CD4-positive, alpha-beta T cell treated with Interleukin-17A for 1 hour (primary cell): Measurements from ENCODE around the gene VWDE.

Experiments used
- DNase-seq: peaks from one replicate; pipeline ENCODE4 v3.0.0-alpha.2; 2020

Gene VWDE

GRCh38 chr7:12327922-12328321, 75.7 kb downstream of the VWDE start:
- no peak for DNase-seq

DNA sequence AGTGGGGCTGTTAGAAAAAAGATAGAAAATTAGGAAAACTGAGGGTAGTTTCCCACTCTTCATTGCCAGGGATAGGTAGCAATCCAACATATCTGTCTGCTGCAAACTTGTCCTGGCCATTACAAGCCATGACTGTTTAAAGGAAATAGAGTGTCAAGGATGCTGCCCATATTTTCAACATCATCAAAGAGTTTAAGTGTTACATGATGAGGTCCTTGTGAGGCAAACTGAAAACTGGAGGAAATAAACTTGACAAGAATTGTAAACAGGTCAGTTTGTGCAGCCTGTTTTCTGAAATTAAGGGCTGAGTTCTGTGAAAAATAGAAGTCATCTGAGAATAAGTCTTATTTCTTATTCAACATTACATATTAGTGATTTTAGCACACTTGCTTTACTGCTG, 78.0 kb downstream of the VWDE start:
- DNase-seq, result no peak

DNA sequence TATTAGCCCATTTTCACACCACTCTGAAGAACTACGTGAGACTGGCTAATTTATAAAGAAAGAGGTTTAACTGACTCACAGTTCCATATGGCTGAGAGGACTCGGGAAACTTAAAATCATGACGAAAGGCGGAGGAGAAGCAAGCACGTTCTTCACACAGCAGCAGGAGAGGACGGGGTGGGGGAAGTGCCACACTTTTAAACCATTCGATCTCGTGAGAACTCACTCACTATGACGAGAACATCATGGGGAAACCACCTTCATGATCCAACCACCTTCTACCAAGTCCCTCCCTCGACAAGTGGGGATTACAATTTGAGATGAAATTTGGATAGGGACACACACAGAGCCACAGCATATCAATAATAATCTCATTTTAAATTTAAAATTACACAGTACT, 80.2 kb downstream of the VWDE start:
- no peak for DNase-seq

DNA sequence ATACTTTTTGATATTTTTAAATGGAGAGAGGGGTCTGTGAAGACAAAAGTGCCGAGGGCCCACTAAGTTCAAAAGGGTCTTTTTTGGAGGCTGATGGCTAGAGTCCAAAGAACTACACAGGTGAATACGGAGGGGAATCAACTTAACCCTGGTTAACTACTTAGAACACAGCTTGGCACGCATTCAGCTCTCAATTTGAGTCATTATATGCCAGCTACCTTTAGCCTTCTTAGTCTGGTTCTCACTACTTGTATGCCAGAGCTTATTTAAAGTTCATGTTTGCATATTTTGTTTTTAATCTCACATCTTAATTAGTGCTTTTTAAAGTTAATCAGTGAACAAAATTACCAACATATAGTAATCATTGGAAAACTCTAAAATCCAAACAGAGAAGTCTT, 80.8 kb downstream of the VWDE start:
- DNase-seq, result no peak

- DNase-seq, result peak; percentile 54
Measured at GRCh38 chr7:12322284-12322902, 81.3 kb downstream of the VWDE start.

- DNase-seq, result no peak
Measured at GRCh38 chr7:12320987-12321647, 82.5 kb downstream of the VWDE start.

GRCh38 chr7:12320241-12320986, 83.3 kb downstream of the VWDE start:
- DNase-seq, result no peak

DNA sequence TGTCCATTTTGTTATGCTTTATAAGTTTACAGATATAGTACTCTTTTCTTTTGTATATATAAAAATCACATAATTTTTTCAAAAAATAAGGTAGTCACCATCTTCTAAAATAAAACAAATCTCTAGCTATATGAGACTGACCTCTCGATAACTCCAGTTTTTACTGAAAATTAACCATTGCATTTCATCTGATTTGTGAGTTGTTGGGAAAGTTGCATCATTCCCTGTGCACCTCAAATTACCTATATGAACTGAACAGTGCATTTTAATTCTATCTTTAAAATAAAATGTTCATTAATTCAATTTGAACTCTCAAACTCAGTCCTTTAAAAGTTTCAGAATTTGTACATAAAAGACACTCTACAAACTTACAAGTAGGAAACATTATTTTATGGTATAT, 86.0 kb downstream of the VWDE start:
- no peak for DNase-seq

GRCh38 chr7:12316925-12317324, 86.7 kb downstream of the VWDE start:
- no peak for DNase-seq

- DNase-seq, result no peak
Measured at GRCh38 chr7:12315049-12315448, 88.6 kb downstream of the VWDE start.

DNA sequence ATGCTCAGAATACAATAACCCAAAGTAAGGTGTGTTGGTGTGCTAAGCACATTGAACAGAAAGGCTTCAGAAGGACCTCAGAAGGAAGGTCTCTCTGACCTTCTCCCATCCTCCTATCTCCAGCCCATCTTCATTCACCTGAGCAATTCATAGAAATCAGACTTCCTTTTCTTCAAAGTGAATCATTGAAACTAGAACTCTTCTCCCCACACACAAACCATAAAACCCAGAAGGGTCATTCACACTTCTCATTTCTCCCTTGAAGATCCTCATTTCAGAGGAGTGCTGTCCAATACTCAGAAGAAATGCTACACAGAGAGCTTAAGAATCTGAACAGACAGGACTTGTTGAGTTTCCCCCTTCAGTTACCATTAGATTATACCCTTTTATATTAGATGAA, 89.5 kb downstream of the VWDE start:
- no peak for DNase-seq

GRCh38 chr7:12305502-12305901, 98.2 kb downstream of the VWDE start:
- DNase-seq, result no peak

GRCh38 chr7:12303495-12303894, 100.2 kb downstream of the VWDE start:
- no peak for DNase-seq

GRCh38 chr7:12303062-12303461, 100.6 kb downstream of the VWDE start:
- DNase-seq, result no peak

DNA sequence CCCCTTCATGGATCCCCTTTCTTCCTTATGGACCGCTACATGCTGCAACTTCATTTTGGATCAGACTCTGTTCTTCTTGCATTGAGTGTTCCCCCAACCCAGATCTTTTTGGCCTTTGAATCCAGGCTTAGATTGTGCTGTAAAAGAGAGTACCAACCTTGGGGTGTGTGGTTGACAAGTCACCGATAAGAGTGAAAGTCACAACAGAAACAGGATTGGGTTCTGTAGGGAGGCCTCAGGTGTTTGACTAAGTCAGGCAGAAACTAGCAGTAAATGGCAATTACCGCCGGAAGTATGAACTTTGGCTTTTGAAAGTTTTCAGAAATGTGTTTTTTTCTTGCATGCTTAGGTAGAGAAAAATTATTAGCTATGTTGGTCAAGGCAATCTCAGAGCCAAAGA, 103.2 kb downstream of the VWDE start:
- no peak for DNase-seq

DNA sequence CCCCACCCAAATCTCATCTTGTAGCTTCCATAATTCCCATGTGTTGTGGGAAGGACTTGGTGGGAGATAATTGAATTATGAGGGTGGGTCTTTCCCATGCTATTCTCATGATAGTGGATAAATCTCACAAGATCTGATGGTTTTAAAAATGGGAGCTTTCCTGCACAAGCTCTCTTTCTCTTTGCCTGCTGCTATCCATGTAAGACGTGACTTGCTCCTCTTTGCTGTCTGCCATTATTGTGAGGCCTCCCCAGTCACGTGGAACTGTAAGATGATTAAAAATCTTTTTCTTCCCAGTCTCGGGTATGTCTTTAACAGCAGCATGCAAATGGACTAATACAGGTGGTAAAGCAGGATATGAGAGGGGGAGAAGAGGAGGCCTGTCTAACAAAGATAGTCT, 104.3 kb downstream of the VWDE start:
- DNase-seq, result no peak

- no peak for DNase-seq
Measured at GRCh38 chr7:12297283-12298108, 106.2 kb downstream of the VWDE start.

GRCh38 chr7:12296051-12296570, 107.6 kb downstream of the VWDE start:
- DNase-seq, result no peak

- DNase-seq, result no peak
Measured at GRCh38 chr7:12294701-12295100, 109.0 kb downstream of the VWDE start.

DNA sequence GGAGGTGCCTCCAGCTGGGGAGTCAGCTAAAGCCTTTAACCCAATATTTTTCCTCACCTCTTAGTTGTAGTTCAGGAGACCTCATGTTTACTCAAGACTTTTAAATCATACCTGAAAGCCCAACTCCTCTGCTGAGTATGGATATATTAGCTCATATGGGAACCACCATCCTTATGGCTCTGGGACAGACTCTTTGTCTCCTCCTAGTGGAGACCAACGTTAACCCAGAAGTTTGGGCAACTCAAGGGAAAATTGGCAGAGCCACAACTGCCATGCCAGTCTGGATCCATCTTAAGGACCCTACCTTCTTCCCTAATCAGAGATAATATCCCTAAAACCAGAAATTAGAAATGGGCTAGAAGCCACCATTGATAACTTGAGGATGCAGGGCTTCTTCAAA, 111.8 kb downstream of the VWDE start:
- DNase-seq, result peak; percentile 21

GRCh38 chr7:12290761-12291160, 112.9 kb downstream of the VWDE start:
- DNase-seq, result no peak

GRCh38 chr7:12289996-12290395, 113.7 kb downstream of the VWDE start:
- DNase-seq, result no peak

GRCh38 chr7:12287901-12288300, 115.8 kb downstream of the VWDE start:
- DNase-seq, result no peak
